ENCODE results near the gene PIGR. TPM values are rescaled to one million over a fixed set of nuclear protein-coding genes. Genes with fewer than 3 reads are reported as not detected.
A peak's percentile ranks its signal among the peaks of the same experiment; 100 is the strongest.

PIGR gene, protein sequence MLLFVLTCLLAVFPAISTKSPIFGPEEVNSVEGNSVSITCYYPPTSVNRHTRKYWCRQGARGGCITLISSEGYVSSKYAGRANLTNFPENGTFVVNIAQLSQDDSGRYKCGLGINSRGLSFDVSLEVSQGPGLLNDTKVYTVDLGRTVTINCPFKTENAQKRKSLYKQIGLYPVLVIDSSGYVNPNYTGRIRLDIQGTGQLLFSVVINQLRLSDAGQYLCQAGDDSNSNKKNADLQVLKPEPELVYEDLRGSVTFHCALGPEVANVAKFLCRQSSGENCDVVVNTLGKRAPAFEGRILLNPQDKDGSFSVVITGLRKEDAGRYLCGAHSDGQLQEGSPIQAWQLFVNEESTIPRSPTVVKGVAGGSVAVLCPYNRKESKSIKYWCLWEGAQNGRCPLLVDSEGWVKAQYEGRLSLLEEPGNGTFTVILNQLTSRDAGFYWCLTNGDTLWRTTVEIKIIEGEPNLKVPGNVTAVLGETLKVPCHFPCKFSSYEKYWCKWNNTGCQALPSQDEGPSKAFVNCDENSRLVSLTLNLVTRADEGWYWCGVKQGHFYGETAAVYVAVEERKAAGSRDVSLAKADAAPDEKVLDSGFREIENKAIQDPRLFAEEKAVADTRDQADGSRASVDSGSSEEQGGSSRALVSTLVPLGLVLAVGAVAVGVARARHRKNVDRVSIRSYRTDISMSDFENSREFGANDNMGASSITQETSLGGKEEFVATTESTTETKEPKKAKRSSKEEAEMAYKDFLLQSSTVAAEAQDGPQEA
- under 1 TPM; 0.09 to 0.26 (median 0.13) TPM for polyA plus RNA-seq (ENCODE audit: insufficient read depth in 1 of 5, insufficient read length in 5 of 5, low replicate concordance in 1 of 5)
- long read RNA-seq, donor 1, result 0 reads
- long read RNA-seq, donor 2, result 0 reads
- long read RNA-seq, donor 3, result 0 reads
- long read RNA-seq, donor 4, result 0 reads
- long read RNA-seq, donor 5, result 0 reads
- long read RNA-seq, donor 6, result 0 reads
- long read RNA-seq, donor 7, result 0 reads
- long read RNA-seq, donor 8, result 0 reads

DNA sequence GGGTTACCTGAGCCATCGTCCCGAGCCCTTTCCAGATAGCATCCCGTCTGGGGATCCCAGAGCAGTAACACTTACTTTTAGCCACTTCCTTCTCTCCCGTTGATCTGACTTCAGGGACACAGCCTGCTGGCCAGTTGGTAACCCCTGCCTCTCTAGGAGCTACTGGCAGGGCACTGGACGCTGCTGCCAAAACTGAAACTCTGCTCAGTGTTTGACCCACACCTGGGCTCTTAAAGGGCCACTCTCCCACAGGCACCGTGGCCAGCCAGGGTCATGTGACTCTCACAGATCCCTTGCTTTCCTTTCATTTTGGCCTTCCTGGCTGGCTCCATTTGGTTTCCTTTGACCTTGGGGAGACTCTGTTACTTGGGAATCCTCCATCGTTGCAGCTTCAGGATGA, at the start of gene PIGR:
Gene PIGR (minus strand): TSS at position 206 of the 400 bp plus-strand sequence. CDS start 5,935 bp downstream, outside the sequence.
- DNase-seq, result no peak

DNA sequence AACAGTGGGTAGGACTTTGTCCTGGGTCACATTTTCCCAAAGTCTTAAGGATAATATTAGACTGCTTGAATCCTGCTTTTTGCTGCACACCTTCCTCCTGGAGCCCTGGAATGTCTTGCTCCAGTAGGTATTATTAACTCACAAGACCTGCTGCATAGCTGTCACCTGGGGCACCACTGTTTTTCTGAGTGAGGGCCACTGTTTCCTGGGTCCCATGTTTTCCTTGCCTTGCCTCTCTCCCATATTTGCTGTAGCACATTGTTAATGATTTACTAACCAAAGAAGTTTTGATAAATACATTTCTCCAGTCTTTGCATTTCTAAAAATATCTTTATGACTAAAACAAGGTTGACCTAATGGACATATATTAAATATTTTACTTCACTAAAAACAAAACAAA, 46.5 kb upstream of the PIGR start:
- DNase-seq, result no peak

DNA sequence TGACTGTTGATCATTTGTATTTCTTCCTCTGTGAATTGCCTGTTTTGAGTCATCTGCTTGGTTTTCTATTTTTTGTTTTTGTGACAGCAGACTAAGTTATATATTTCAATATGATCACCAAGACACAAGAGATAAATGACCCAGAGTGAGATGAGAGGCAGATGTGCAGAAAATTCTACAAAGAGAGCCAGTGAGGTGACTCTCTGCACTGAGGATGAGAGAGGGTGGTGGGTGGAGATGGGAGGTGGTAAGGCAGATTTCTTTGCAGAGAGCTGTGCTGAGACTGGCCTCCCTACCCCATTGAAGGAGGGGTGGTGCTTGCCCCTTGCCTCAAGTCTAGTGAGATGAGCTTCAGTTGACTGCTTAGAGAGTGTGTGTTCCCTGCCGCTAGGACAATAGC, 41.6 kb upstream of the PIGR start:
- no peak for DNase-seq

GRCh38 chr1:206986885-206987284, 40.6 kb upstream of the PIGR start:
- DNase-seq, result no peak

- no peak for DNase-seq
Observed at GRCh38 chr1:206986402-206986801, 40.1 kb upstream of the PIGR start.

DNA sequence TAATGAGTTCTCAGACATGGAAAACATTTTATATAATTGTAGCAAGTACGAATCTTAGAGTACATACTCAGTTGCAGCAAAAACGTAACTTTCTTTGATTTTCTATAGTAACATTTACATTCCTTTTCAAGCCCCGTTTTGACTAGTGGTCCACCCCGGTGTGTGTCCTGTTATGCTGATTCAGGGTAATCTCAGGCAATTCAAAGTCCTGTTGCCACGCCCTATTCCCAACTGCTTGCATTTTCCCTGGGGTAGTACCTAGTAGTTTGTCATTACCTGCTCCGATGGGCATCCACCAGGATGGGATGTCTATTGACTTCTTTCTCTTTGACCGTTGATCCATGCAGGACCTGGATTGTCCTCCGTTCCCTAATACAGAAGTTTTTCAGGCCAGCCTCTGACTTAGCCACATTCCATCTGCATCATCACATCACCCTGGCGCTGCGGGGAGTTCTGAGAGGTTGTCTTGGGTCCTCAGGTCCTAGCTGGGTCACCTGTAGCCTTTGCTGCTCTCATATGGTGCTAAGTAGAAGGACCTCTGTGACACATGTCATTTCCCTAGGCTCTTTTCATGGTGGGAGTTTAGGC, 39.0 kb upstream of the PIGR start:
- DNase-seq, result no peak

DNA sequence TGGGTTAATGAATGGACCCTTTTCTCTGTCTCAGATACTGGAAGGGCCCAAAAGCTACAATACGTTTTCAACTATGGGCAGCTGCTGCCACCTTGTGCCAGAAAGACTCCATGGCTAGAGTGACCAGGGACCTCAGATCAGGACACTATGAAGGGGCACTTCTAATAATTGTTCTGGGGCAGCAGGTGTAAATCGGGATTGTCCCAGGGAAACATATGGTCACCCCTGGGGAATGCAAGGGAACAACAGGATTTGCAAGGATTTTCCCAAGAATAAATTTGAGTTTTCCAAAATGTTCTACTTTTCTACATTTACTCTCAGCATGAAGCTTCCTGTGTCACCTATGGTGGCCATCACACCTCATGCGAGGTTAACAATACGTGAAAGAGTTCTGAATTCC, 36.0 kb upstream of the PIGR start:
- DNase-seq, result peak in 1 of 2 donors; percentile 36

- no peak for DNase-seq
Observed at GRCh38 chr1:206979379-206980043, 33.2 kb upstream of the PIGR start.

GRCh38 chr1:206978259-206978658, 32.0 kb upstream of the PIGR start:
- DNase-seq, result no peak

GRCh38 chr1:206975306-206975705, 29.0 kb upstream of the PIGR start:
- DNase-seq, result no peak

DNA sequence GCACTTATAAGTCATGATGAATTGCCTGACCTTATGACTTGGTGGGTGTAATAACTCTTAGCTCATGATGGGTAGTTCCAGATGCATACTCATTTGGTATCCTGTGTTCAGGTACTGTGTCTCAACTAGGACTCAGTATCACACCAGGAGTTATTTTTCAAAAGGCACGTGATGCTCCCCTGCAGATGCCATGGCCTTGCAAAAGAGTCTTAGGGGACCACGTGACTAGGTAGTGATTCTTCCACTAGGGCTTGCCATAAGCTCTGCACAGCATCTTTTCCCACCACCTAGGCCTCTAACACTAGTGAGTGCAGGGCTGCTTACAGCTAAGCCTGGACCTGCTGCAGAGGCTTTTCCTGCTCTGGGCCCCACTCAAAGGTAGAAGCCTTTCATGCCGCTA, 27.9 kb upstream of the PIGR start:
- no peak for DNase-seq

DNA sequence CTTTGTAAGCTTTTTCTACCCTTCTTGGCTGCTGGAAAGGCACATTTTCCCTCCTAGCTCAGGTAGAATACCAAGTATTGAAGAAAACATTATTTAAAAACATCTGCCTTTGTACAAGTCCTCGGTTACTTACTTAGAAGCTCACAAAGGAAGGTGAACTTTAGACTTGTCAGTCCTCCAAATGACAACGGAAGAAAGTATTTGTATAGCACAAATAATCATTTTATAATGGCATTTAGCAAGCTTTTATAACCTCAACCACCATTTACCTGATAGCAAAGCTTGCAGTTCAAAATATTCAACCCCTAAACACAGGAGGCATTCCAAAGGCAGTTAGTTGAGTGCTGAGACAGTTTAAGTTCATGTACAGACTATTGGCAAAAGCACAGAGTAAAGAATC, 26.5 kb upstream of the PIGR start:
- no peak for DNase-seq

- no peak for DNase-seq
Observed at GRCh38 chr1:206971029-206971655, 24.9 kb upstream of the PIGR start.

GRCh38 chr1:206970446-206970845, 24.2 kb upstream of the PIGR start, which contains the start of gene FCAMR:
Gene FCAMR, minus strand, starts transcription at chr1:206970460. Its CDS starts 335 bp downstream, at chr1:206970125.
- DNase-seq, result no peak

GRCh38 chr1:206969090-206969489, 22.8 kb upstream of the PIGR start:
- no peak for DNase-seq

DNA sequence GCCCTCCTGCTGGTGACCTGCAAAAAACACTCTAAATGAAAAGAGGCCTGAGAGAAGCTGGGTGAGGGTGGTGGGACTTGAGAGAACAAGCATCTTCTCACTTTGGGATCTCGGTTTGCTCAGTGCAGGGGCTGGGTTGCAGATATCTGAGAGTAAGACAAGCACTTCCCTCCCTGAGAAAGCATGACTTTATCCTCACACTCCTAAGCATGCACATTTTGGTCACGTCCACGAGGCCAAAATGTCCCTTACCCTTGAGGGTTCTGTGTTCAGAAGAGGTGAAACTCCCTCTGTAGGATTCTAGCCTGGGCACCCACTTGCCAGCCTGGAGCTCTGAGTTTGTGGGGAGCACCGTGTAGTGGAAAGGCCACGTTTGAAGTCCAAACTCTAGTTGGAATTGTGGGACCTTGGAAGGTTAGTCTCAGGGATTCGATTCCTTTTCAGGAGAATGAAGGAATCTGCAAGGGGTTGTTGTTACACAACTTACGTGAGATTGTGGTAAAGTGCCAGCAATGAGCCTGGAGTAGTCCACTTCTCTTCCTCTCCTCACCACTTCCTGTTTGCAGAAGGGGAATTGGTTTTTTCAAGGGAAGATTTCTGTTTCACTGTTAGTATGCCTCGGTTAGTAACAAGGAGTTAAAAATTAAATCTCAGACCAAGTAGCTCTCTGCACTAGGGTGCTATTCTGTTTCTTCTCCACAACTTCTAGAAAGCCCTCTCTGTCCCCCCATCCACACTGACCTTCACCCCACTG, 21.0 kb upstream of the PIGR start:
- DNase-seq, result peak in 1 of 2 donors; percentile 32

DNA sequence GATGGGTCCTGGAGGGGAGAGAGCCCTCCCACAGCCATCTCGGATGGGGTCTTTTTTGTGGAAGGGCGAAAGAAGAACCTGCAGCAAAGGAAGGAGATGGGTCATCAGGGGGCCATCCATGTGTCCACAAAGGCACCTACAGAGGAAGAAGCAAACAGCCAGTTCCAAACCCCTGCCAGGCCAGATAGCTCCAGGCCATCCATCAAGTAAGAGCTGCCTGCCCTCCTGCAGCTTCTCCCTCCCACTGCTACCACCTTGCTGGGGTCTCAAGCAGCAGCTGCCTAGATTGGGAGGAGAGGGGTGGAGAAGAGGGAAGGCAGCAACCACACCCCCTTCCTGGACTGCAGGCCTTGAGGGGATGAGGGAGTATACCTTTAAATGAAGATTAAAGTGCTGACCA, 19.5 kb upstream of the PIGR start:
- no peak for DNase-seq

DNA sequence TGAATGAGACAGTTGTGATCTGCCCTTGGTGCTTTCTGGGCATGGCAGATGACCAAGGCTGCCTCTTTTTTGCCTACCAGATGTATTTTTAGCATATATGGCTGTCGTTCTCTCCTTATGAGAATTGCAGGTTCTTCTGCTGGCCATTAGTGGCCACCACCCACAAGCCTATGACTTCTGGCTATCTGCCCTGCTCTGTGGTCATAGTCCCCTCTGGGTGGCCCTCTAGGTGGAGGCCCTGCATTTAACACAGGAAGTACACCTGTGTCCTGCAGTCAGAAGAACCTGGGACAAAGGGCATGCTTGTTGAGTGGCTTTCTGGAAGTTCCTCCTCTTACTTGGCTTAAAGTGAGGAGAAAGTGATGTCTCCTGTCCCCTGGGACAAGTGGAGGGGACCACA, 17.5 kb upstream of the PIGR start:
- DNase-seq, result no peak

DNA sequence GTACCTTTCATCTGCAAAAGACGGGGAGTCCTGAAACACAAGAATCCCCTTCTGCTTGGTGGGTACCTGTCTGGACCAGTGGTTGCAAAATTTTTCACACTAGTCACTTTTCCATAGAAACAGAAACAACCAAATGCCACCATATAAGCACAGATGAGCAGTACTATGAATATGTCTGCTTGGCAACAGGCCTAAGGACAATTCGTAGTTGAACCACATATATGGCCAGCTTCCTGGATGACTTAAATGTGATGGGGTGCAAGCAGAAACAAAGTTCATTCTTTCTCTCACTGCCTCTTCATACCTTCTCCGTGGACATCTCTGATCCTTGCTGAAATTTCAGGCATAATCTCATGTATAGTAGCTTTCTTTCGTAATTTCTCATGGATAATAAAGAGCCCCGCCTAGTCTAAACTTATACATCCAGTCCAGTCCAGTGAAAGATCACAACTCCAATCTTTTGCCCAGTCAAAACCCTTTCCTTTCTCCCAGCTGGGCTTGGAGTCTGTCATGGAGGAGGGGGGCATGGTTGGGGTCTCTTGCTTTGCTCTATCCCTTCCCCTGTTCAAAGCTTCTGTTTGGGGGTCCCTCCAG, 16.9 kb upstream of the PIGR start:
- no peak for DNase-seq

- DNase-seq, result no peak
Observed at GRCh38 chr1:206962272-206962671, 16.0 kb upstream of the PIGR start.
